HS-27A (cell line): ENCODE measurements around the gene COPS4.
"Not testable (repeated sequence)": the region's sequence is repeated elsewhere in the genome, so short reads cannot be mapped to it uniquely, and the experiment has no call there.

Experiments used
- DNase-seq: peaks from one replicate; pipeline ENCODE4 v3.0.0-alpha.2; 2012; ENCODE audit warnings: low read depth, missing footprints

Gene COPS4

DNA sequence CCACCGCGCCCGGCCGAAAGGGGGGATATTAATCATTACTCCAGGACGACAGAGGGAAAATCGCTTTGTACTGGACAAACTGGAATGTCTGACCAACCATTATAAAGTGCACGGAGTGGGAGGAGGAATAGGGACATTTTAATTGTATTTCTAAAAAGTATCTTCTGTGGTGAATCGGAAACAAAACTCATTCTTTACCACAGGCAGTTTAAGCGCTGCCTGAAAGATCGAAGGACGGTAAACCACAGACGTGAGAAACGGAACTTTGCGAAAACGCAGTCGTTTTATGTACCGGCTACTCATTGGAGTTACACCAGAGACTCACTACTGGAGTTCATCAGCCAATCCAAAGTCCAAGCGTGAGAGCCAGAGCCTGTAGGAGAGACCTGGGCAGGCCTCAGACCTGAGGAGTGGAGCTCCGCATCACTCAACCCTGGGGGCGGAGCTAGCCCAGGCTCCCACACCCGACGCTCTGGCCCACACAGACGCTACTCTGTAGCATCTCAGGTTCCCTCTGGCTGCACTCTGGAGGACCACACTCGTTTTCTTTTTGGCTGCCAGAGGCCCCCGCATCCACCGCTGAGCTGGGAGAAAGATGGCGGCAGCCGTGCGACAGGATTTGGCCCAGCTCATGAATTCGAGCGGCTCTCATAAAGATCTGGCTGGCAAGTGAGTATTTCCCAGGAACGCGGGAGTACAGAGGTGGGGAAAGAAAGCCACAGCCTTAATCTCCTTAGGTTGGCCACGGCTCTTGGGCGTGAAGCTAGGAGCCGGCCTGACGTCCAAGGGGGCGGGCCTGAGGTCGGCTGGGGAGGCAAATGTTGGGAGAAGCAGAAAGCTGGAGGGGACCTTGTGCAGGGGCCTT, at the start of gene COPS4:
TSS of gene COPS4 (plus strand) at position 554 of the 865 bp plus-strand sequence. CDS start at position 596, 42 bp downstream.
- DNase-seq = peak; percentile 98

GRCh38 chr4:82987519-82987918, 47.5 kb upstream of the COPS4 start:
- DNase-seq = not testable (repeated sequence)

DNA sequence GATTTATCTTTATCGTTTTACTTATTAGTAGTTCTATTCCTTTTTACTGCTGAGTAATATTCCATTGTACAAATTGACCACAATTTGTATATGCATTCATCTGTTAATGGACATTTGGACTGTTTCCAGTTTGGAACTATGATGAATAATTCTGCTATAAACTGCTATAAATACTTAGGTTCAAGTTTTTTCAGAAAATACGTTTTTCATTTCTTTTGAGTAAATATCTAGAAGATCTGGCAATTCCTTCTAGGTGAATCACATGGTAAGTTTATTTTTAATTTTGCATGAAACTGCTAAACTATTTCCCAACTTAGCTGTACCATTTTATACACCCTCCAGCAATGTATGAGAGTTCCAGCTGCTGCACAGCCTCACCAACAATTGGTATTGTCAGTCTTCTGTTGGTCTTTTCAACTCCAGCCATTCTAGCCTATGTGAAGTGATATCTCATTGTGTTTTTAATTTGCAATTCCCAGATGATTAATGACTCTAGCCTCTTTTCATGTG, 46.6 kb upstream of the COPS4 start:
- peak; percentile 12 for DNase-seq

DNA sequence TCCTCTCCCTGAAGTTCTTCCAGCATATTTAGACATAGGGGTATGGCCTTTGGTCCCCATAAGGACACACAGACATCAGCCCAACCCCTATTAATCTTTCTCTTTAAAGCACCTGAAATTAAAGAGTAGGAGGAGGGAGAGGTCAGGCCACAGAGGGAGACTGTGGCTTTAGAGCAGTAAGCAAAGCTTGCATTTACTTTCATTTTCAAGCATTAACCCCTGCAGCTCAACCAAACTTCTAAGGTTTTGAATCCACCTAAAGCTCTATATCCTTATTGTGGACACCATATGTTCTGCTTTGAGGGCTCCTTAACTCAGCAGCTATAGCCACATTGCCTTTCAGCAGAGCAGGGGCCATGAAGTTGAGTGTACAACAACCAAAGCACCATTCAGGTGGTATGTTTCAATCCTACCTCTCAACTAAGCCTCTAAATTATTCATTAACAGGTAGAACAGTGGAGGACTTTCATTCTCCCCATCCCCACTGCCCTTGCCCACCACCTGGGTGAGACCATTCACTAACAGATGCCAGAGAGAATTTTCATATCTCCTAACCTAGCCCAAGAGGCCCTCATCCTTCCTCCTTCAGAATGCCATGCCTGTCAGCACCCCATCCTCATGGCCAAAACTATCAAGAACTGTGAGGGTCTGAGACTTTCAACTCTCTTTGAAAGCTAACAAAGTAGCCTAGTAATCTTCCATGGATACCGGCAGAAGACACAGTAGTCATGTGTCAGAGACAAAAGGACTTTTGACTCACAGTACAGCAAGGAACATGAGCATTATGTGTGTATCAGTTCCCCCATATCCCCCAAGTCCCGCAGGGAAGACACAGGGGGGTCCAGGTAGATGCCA, 45.2 kb upstream of the COPS4 start:
- DNase-seq = no peak

DNA sequence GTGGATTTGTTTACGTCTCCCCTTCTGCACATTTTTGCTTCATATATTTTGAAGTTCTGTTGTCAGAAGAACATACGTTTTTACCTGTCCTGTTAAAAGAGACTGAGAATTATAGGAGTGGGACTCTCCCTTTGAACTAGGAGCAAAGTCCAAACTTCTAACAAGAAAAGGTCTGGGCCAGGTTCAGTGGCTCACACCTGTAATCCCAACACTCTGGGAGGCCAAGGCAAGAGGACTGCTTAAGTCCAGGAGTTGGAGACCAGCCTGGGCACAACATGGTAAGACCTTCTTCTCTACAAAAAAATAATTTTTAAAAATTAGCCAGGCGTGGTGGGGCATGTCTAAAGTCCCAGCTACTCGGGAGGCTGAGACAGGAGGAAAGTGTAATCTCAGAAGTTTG, 40.1 kb upstream of the COPS4 start:
- DNase-seq = no peak

GRCh38 chr4:82998898-82999297, 36.1 kb upstream of the COPS4 start:
- DNase-seq = no peak

DNA sequence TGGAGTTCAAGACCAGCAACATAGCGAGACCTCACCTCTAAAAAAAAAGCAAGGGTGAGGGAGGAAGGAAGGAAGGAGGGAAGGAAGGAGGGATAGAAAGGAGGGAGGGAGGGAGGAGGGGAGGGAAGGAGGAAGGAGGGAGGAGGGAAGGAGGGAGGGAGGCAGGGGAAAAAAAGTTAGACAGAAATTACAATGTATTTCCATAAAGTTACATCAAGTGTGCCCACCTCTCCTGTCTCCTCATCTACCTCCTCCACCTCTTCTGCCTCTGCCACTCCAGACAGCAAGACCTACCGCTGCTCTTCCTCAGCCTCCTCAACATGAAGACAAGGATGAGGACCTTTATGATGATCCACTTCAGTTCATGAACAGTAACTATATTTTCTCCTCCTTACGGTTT, 32.7 kb upstream of the COPS4 start:
- no peak for DNase-seq

- not testable (repeated sequence) for DNase-seq
Measured at GRCh38 chr4:83003044-83003791, 31.8 kb upstream of the COPS4 start.

- DNase-seq = no peak
Measured at GRCh38 chr4:83009529-83009928, 25.5 kb upstream of the COPS4 start.

GRCh38 chr4:83010111-83010521, 24.9 kb upstream of the COPS4 start:
- DNase-seq = no peak

- peak; percentile 19 for DNase-seq
Measured at GRCh38 chr4:83010522-83011318, 24.3 kb upstream of the COPS4 start, which contains the start of gene LIN54. LIN54 (minus strand) TSS chr4:83010823; CDS start chr4:82984844, 25,979 bp downstream.

DNA sequence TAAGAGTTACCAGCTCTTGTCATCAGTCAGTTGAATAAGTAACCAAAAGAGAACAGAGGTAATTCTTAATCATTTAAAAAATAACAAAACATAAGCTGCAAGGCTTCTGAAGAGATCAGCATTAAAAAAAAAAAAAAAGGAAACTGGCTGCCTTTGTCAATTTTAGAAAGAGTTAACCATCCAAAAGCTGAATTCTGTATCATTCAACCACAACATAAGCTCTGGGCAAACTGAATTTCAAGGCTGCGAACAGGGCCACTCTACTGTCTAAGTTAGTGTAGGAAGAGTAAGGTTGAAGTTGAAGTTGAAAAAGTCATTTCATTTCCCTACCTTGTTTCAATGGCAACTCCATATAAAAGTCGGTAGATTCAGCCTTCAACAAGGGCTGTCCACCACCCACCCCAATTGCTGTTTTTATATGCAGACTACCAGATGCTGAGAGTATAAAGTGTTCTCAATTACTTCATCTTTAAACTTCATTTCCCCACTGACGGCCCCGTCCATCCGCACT, 23.2 kb upstream of the COPS4 start:
- DNase-seq = no peak

GRCh38 chr4:83012200-83012686, 22.7 kb upstream of the COPS4 start:
- peak; percentile 22 for DNase-seq

DNA sequence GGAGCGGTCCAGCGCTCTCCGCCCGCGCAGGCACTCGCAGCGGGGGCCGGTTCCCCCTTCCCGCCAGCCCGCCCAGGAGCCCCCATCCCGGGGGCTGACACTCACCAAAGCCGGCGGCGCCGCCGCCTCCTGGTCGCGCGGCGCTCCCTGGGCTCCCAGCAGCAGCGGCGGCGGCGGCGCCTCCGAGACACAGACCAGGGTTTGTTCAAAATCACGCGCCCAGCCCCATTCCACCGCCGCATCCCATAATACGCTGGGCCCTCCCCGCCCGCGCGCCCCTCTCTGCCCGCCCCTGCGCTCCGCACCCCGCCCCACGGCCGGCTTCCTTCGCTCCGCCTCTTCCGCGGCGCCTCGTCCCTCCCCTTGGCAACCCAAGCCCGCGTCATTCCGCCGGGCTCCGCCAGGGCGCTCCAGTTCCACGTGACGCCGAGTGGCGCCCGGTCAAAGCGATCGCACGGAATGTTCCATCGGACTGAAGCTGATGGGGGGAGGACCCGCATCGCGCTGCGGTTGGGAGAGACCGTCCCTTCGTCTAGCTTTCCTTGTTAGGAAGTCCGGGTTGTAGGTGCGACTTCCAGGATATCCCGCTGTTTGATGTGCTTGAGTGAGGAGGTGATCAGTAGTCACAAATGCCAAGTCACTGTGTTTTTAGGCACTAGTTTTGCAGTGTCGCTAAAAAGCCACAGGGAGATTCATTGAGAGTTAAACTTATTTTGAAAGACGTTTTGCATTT, 22.1 kb upstream of the COPS4 start:
- peak; percentile 92 for DNase-seq

DNA sequence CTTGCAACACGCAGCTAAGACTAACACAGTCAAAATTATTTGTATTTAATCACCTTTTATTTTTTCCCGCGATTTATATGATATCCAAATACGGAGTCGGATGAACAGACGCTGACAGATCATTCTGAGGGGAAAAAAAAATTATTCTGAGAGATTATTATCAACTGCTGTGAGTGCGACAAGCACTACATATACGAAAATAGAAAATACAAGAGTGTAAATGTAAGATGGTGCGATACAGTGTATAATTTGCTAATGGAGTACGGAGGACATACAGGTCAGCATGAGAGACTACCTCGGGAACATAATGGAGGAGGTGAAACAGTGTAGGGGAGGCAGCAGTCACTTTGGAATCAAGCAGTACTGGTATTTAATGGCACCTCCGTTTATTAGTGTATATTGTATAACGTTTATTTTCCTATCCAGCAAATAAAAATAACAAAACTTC, 21.5 kb upstream of the COPS4 start:
- no peak for DNase-seq

DNA sequence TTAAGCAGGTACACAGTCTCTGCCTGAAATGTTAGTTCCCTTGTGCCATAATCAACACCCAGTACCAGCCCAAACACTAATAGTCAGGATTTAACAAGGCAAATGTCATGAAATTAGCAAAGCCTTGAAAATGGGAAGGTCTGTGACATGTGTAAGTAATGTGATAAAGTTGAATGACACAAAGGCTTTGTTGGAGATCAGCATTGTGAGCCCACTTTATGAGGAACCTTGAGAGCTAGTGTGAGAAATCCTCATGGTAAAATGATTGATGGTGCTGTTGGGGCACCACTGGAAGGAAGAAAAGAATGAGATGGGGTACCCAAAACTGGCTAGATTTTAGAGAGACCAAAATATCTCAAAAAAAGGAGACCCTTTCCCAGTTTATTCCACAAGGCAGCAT, 21.1 kb upstream of the COPS4 start:
- no peak for DNase-seq

- DNase-seq = no peak
Measured at GRCh38 chr4:83019794-83020494, 15.0 kb upstream of the COPS4 start.

- no peak for DNase-seq
Measured at GRCh38 chr4:83022724-83023450, 12.1 kb upstream of the COPS4 start.
